Stimulated activated naive B cell treated with anti-CD40 and anti-IgM and Interleukin-4, amounts not matched to agents 10 μg/mL and 1 μg/mL and 100 μg/mL, for 72 hours (primary cell): ENCODE data around the gene DNM3.
A peak's percentile ranks its signal among the peaks of the same experiment; 100 is the strongest.

Experiments used
- ATAC-seq, 2 donors: fragments of 150-1000 bp; cut with Tn5 transposase; replicated peaks; 2 replicates each; pipeline ENCODE4 v1.10.0; 2021; ENCODE audit warnings: moderate library complexity in 1 of 2
- DNase-seq: peaks from one replicate; pipeline ENCODE4 v3.0.0; 2021
- H3K27ac Mint-ChIP-seq: one replicate; pipeline ENCODE4 v1.8.0; 2022; ENCODE audit warnings: mild to moderate bottlenecking, mixed read lengths
- H3K27me3 Mint-ChIP-seq, 2 donors: one replicate each; pipeline ENCODE4 v1.8.0; 2022; ENCODE audit warnings: mixed read lengths in 2 of 2
- H3K36me3 Mint-ChIP-seq, 2 donors: one replicate each; pipeline ENCODE4 v1.8.0; 2022; ENCODE audit warnings: mixed read lengths in 2 of 2, mild to moderate bottlenecking in 1 of 2
- H3K4me1 Mint-ChIP-seq, 2 donors: one replicate each; pipeline ENCODE4 v1.8.0; 2022; ENCODE audit warnings: mixed read lengths in 2 of 2, mild to moderate bottlenecking in 1 of 2
- H3K4me3 Mint-ChIP-seq, 2 donors: one replicate each; pipeline ENCODE4 v1.8.0; 2022; ENCODE audit warnings: mild to moderate bottlenecking in 2 of 2, mixed read lengths in 2 of 2, moderate library complexity in 1 of 2
- H3K9me3 Mint-ChIP-seq, 2 donors: one replicate each; pipeline ENCODE4 v1.8.0; 2022; ENCODE audit warnings: mixed read lengths in 2 of 2, mild to moderate bottlenecking in 1 of 2

DNM3 gene

GRCh38 chr1:172089768-172090510 lies 248.6 kb downstream of the DNM3 start:
- no peak overlapping the region for H3K4me3 Mint-ChIP-seq
- H3K27ac Mint-ChIP-seq: no peak overlapping the region
- no peaks in the 10 kb centered on the region for H3K36me3 Mint-ChIP-seq

GRCh38 chr1:172090511-172090817 lies 249.2 kb downstream of the DNM3 start:
- no peak overlapping the region for H3K27ac Mint-ChIP-seq
- no peaks in the 10 kb centered on the region for H3K36me3 Mint-ChIP-seq
- H3K4me3 Mint-ChIP-seq: no peak overlapping the region
- H3K9me3 Mint-ChIP-seq: no peaks in the 10 kb centered on the region
- ATAC-seq (no peak), DNase-seq (no peak)
- no peaks in the 10 kb centered on the region for H3K27me3 Mint-ChIP-seq
- peaks cover 2 to 6% of the 10 kb centered on the region in 2 donors for H3K4me1 Mint-ChIP-seq

More at GRCh38 chr1:172089768-172090510, 248.6 kb downstream of the DNM3 start:
- no peaks in the 10 kb centered on the region for H3K9me3 Mint-ChIP-seq
- peak; percentile 18 for DNase-seq
- peaks cover 2 to 6% of the 10 kb centered on the region in 2 donors for H3K4me1 Mint-ChIP-seq
- no peaks in the 10 kb centered on the region for H3K27me3 Mint-ChIP-seq
- ATAC-seq: peak; percentile 85 to 88

GRCh38 chr1:172095846-172096245 lies 254.5 kb downstream of the DNM3 start:
- Mint-ChIP-seq H3K4me3 (no peak overlapping the region), H3K27me3 (no peaks in the 10 kb centered on the region), H3K4me1 (peaks cover 4 to 7% of the 10 kb centered on the region in 2 donors), H3K36me3 (no peaks in the 10 kb centered on the region), H3K9me3 (peaks cover 0 to 2% of the 10 kb centered on the region in 2 donors), H3K27ac (no peak overlapping the region)
- DNase-seq (no peak), ATAC-seq (no peak)

GRCh38 chr1:172105230-172105629 lies 263.9 kb downstream of the DNM3 start:
- DNase-seq (no peak), ATAC-seq (no peak)
- Mint-ChIP-seq H3K4me1 (peaks cover 0 to 1% of the 10 kb centered on the region in 2 donors), H3K9me3 (no peaks in the 10 kb centered on the region), H3K27ac (no peak overlapping the region), H3K27me3 (peaks cover 0 to 4% of the 10 kb centered on the region in 2 donors), H3K36me3 (no peaks in the 10 kb centered on the region), H3K4me3 (no peak overlapping the region)

GRCh38 chr1:172107316-172107975 lies 266.1 kb downstream of the DNM3 start:
- ATAC-seq (no peak), DNase-seq (no peak)
- H3K27ac Mint-ChIP-seq: no peak overlapping the region
- no peaks in the 10 kb centered on the region for H3K36me3 Mint-ChIP-seq
- no peak overlapping the region for H3K4me3 Mint-ChIP-seq
- H3K9me3 Mint-ChIP-seq: no peaks in the 10 kb centered on the region
- peaks cover 0 to 5% of the 10 kb centered on the region in 2 donors for H3K27me3 Mint-ChIP-seq
- H3K4me1 Mint-ChIP-seq: peaks cover 0 to 1% of the 10 kb centered on the region in 2 donors

- H3K9me3 Mint-ChIP-seq: no peaks in the 10 kb centered on the region
- H3K36me3 Mint-ChIP-seq: no peaks in the 10 kb centered on the region
- H3K27me3 Mint-ChIP-seq: peaks cover 0 to 5% of the 10 kb centered on the region in 2 donors
- H3K4me1 Mint-ChIP-seq: peaks cover 0 to 1% of the 10 kb centered on the region in 2 donors
- H3K27ac Mint-ChIP-seq: no peak overlapping the region
- no peak for DNase-seq
- no peak for ATAC-seq
- no peak overlapping the region for H3K4me3 Mint-ChIP-seq
Observed at GRCh38 chr1:172108161-172108893, 267.0 kb downstream of the DNM3 start.

GRCh38 chr1:172109359-172109758 lies 268.1 kb downstream of the DNM3 start:
- ATAC-seq (no peak), DNase-seq (no peak)
- no peak overlapping the region for H3K27ac Mint-ChIP-seq
- peaks cover 5% of the 10 kb centered on the region in 2 donors for H3K4me1 Mint-ChIP-seq
- H3K9me3 Mint-ChIP-seq: no peaks in the 10 kb centered on the region
- H3K4me3 Mint-ChIP-seq: no peak overlapping the region
- peaks cover 0 to 5% of the 10 kb centered on the region in 2 donors for H3K27me3 Mint-ChIP-seq
- H3K36me3 Mint-ChIP-seq: no peaks in the 10 kb centered on the region

- peaks cover 0 to 5% of the 10 kb centered on the region in 2 donors for H3K27me3 Mint-ChIP-seq
- no peak for DNase-seq
- no peak overlapping the region for H3K4me3 Mint-ChIP-seq
- peaks cover 0 to 2% of the 10 kb centered on the region in 2 donors for H3K9me3 Mint-ChIP-seq
- no peaks in the 10 kb centered on the region for H3K36me3 Mint-ChIP-seq
- no peak for ATAC-seq
- H3K27ac Mint-ChIP-seq: no peak overlapping the region
- peaks cover 7 to 8% of the 10 kb centered on the region in 2 donors for H3K4me1 Mint-ChIP-seq
Observed at GRCh38 chr1:172112576-172112975, 271.3 kb downstream of the DNM3 start.

GRCh38 chr1:172117800-172118199 lies 276.5 kb downstream of the DNM3 start:
- no peaks in the 10 kb centered on the region for H3K27me3 Mint-ChIP-seq
- ATAC-seq: peak; percentile 33 to 62
- peaks cover 12 to 16% of the 10 kb centered on the region in 2 donors for H3K4me1 Mint-ChIP-seq
- H3K27ac Mint-ChIP-seq: no peak overlapping the region
- peaks cover 2 to 7% of the 10 kb centered on the region in 2 donors for H3K36me3 Mint-ChIP-seq
- peaks cover 4 to 6% of the 10 kb centered on the region in 2 donors for H3K9me3 Mint-ChIP-seq
- no peak for DNase-seq
- no peak overlapping the region for H3K4me3 Mint-ChIP-seq

GRCh38 chr1:172118618-172119017 lies 277.3 kb downstream of the DNM3 start:
- no peak overlapping the region for H3K27ac Mint-ChIP-seq
- H3K9me3 Mint-ChIP-seq: peaks cover 4 to 6% of the 10 kb centered on the region in 2 donors
- no peak for ATAC-seq
- H3K4me3 Mint-ChIP-seq: no peak overlapping the region
- peaks cover 12 to 16% of the 10 kb centered on the region in 2 donors for H3K4me1 Mint-ChIP-seq
- no peaks in the 10 kb centered on the region for H3K27me3 Mint-ChIP-seq
- no peak for DNase-seq
- peaks cover 2 to 7% of the 10 kb centered on the region in 2 donors for H3K36me3 Mint-ChIP-seq

GRCh38 chr1:172119184-172119583 lies 277.9 kb downstream of the DNM3 start:
- Mint-ChIP-seq H3K9me3 (peaks cover 4 to 6% of the 10 kb centered on the region in 2 donors), H3K36me3 (peaks cover 2 to 7% of the 10 kb centered on the region in 2 donors), H3K4me3 (peak overlapping the region in 1 of 2 donors; percentile 2), H3K27me3 (no peaks in the 10 kb centered on the region), H3K4me1 (peaks cover 7 to 12% of the 10 kb centered on the region in 2 donors), H3K27ac (no peak overlapping the region)
- DNase-seq (no peak), ATAC-seq (no peak)

GRCh38 chr1:172120381-172120780 lies 279.1 kb downstream of the DNM3 start:
- DNase-seq: no peak
- Mint-ChIP-seq H3K4me1 (peaks cover 6 to 12% of the 10 kb centered on the region in 2 donors), H3K27ac (no peak overlapping the region), H3K36me3 (peaks cover 2 to 7% of the 10 kb centered on the region in 2 donors), H3K9me3 (peaks cover 4 to 6% of the 10 kb centered on the region in 2 donors), H3K27me3 (no peaks in the 10 kb centered on the region), H3K4me3 (no peak overlapping the region)
- ATAC-seq: no peak

GRCh38 chr1:172121081-172121717 lies 279.9 kb downstream of the DNM3 start:
- ATAC-seq: no peak
- Mint-ChIP-seq H3K27ac (no peak overlapping the region), H3K9me3 (peaks cover 4 to 6% of the 10 kb centered on the region in 2 donors), H3K27me3 (no peaks in the 10 kb centered on the region), H3K36me3 (peaks cover 2 to 7% of the 10 kb centered on the region in 2 donors), H3K4me1 (peaks cover 6 to 12% of the 10 kb centered on the region in 2 donors), H3K4me3 (no peak overlapping the region)
- no peak for DNase-seq

GRCh38 chr1:172122381-172122780 lies 281.1 kb downstream of the DNM3 start:
- no peak for DNase-seq
- H3K4me1 Mint-ChIP-seq: peaks cover 5 to 12% of the 10 kb centered on the region in 2 donors
- H3K27ac Mint-ChIP-seq: no peak overlapping the region
- H3K36me3 Mint-ChIP-seq: peaks cover 2 to 7% of the 10 kb centered on the region in 2 donors
- no peaks in the 10 kb centered on the region for H3K27me3 Mint-ChIP-seq
- H3K9me3 Mint-ChIP-seq: peaks cover 4 to 6% of the 10 kb centered on the region in 2 donors
- no peak for ATAC-seq
- no peak overlapping the region for H3K4me3 Mint-ChIP-seq
